HG02571 (cell line): ENCODE measurements around the gene ATP6V1B1.
"Not testable (repeated sequence)": the region's sequence is repeated elsewhere in the genome, so short reads cannot be mapped to it uniquely, and the experiment has no call there.

Experiments used
- ATAC-seq: cut with Tn5 transposase; IDR thresholded peaks from one replicate; pipeline ENCODE4 v1.9.1; 2021; ENCODE audit warnings: mild to moderate bottlenecking, moderate library complexity; ENCODE audit not compliant: unreplicated experiment

Gene ATP6V1B1

GRCh38 chr2:70987386-70987785 lies 51.7 kb downstream of the ATP6V1B1 start:
- no peak for ATAC-seq

GRCh38 chr2:70988151-70988550 lies 52.5 kb downstream of the ATP6V1B1 start:
- ATAC-seq, result no peak

- ATAC-seq, result no peak
Measured at GRCh38 chr2:70988726-70989648, 53.3 kb downstream of the ATP6V1B1 start.

GRCh38 chr2:70990216-70990615 lies 54.5 kb downstream of the ATP6V1B1 start:
- ATAC-seq, result no peak

GRCh38 chr2:70991142-70991541 lies 55.4 kb downstream of the ATP6V1B1 start:
- no peak for ATAC-seq

GRCh38 chr2:70991742-70992141 lies 56.0 kb downstream of the ATP6V1B1 start:
- ATAC-seq, result no peak

GRCh38 chr2:70992945-70993853 lies 57.5 kb downstream of the ATP6V1B1 start:
- ATAC-seq, result no peak

GRCh38 chr2:70994009-70994698 lies 58.5 kb downstream of the ATP6V1B1 start:
- peak; percentile 26 for ATAC-seq

- ATAC-seq, result peak; percentile 95
Measured at GRCh38 chr2:70994699-70995425, 59.2 kb downstream of the ATP6V1B1 start, which contains the start of gene TEX261. TEX261 (minus strand) TSS chr2:70994873; CDS start chr2:70994757, 116 bp downstream.

GRCh38 chr2:70995426-70995729 lies 59.7 kb downstream of the ATP6V1B1 start:
- ATAC-seq, result peak; percentile 44

GRCh38 chr2:70998885-70999284 lies 63.2 kb downstream of the ATP6V1B1 start:
- not testable (repeated sequence) for ATAC-seq

GRCh38 chr2:70999362-70999761 lies 63.7 kb downstream of the ATP6V1B1 start:
- no peak for ATAC-seq

- ATAC-seq, result not testable (repeated sequence)
Measured at GRCh38 chr2:70999931-71000330, 64.2 kb downstream of the ATP6V1B1 start.

GRCh38 chr2:71000780-71001591 lies 65.3 kb downstream of the ATP6V1B1 start:
- peak; percentile 89 for ATAC-seq

- ATAC-seq, result no peak
Measured at GRCh38 chr2:71001592-71001927, 65.9 kb downstream of the ATP6V1B1 start.

- no peak for ATAC-seq
Measured at GRCh38 chr2:71001981-71002570, 66.4 kb downstream of the ATP6V1B1 start.

GRCh38 chr2:71003396-71003795 lies 67.7 kb downstream of the ATP6V1B1 start:
- no peak for ATAC-seq

GRCh38 chr2:71003966-71004755 lies 68.5 kb downstream of the ATP6V1B1 start:
- no peak for ATAC-seq
